ENCODE data around the gene BORCS8.
"Not testable (repeated sequence)": the region's sequence is repeated elsewhere in the genome, so short reads cannot be mapped to it uniquely, and the experiment has no call there.

BORCS8 gene

GRCh38 chr19:19147344-19147743 is 44.6 kb downstream of the BORCS8 start:
- no peak for DNase-seq

GRCh38 chr19:19146865-19147264 is 45.1 kb downstream of the BORCS8 start:
- DNase-seq, result no peak

GRCh38 chr19:19145684-19146608 is 46.0 kb downstream of the BORCS8 start:
- peak; percentile 53 for DNase-seq

- no peak for DNase-seq
Measured at GRCh38 chr19:19145281-19145680, 46.7 kb downstream of the BORCS8 start.

GRCh38 chr19:19142347-19142746 is 49.6 kb downstream of the BORCS8 start:
- DNase-seq, result no peak

- DNase-seq, result no peak
Measured at GRCh38 chr19:19140476-19140875, 51.5 kb downstream of the BORCS8 start.

- no peak for DNase-seq
Measured at GRCh38 chr19:19139876-19140229, 52.1 kb downstream of the BORCS8 start.

GRCh38 chr19:19138109-19138981 is 53.6 kb downstream of the BORCS8 start, which contains the start of gene TMEM161A:
TSS of gene TMEM161A (minus strand) at chr19:19138478. CDS start at chr19:19138428, 50 bp downstream.
- peak; percentile 65 for DNase-seq

- no peak for DNase-seq
Measured at GRCh38 chr19:19137556-19138108, 54.3 kb downstream of the BORCS8 start.

GRCh38 chr19:19135713-19136112 is 56.2 kb downstream of the BORCS8 start:
- not testable (repeated sequence) for DNase-seq

- no peak for DNase-seq
Measured at GRCh38 chr19:19134687-19135158, 57.2 kb downstream of the BORCS8 start.

- no peak for DNase-seq
Measured at GRCh38 chr19:19133985-19134384, 58.0 kb downstream of the BORCS8 start.

- DNase-seq, result no peak
Measured at GRCh38 chr19:19132912-19133311, 59.0 kb downstream of the BORCS8 start.

- DNase-seq, result no peak
Measured at GRCh38 chr19:19131989-19132388, 60.0 kb downstream of the BORCS8 start.

Data from activated gamma-delta T cell (primary cell).